GM18907 (cell line): ENCODE results near the gene RAB36.
A peak's percentile ranks its signal among the peaks of the same experiment; 100 is the strongest.
"Not testable (repeated sequence)": the region's sequence is repeated elsewhere in the genome, so short reads cannot be mapped to it uniquely, and the experiment has no call there.

ENCODE experiments used
- ATAC-seq: cut with Tn5 transposase; IDR thresholded peaks from one replicate; pipeline ENCODE4 v1.9.1; 2021; ENCODE audit warnings: mild to moderate bottlenecking, moderate library complexity; ENCODE audit not compliant: unreplicated experiment

Gene RAB36

GRCh38 chr22:23136991-23137390 is 8.3 kb upstream of the RAB36 start:
- not testable (repeated sequence) for ATAC-seq

GRCh38 chr22:23137468-23137867 is 7.8 kb upstream of the RAB36 start:
- ATAC-seq = no peak

GRCh38 chr22:23137905-23138561 is 7.2 kb upstream of the RAB36 start:
- ATAC-seq = peak; percentile 50

GRCh38 chr22:23138584-23139435 is 6.5 kb upstream of the RAB36 start:
- ATAC-seq = no peak

GRCh38 chr22:23140385-23140784 is 4.9 kb upstream of the RAB36 start:
- ATAC-seq = no peak

- no peak for ATAC-seq
Measured at GRCh38 chr22:23142546-23143105, 2.7 kb upstream of the RAB36 start.

GRCh38 chr22:23143119-23143518 is 2.2 kb upstream of the RAB36 start:
- ATAC-seq = no peak

GRCh38 chr22:23144432-23144831 is 845 bp upstream of the RAB36 start:
- ATAC-seq = no peak

- ATAC-seq = no peak
Measured at GRCh38 chr22:23145878-23146470, 697 bp downstream of the RAB36 start.

GRCh38 chr22:23146478-23147205 is 1.4 kb downstream of the RAB36 start:
- ATAC-seq = no peak

- no peak for ATAC-seq
Measured at GRCh38 chr22:23147617-23148387, 2.5 kb downstream of the RAB36 start.

GRCh38 chr22:23149743-23150238 is 4.5 kb downstream of the RAB36 start:
- ATAC-seq = no peak

GRCh38 chr22:23150762-23151161 is 5.5 kb downstream of the RAB36 start:
- no peak for ATAC-seq

- no peak for ATAC-seq
Measured at GRCh38 chr22:23151827-23152226, 6.5 kb downstream of the RAB36 start.

- ATAC-seq = no peak
Measured at GRCh38 chr22:23152238-23153114, 7.2 kb downstream of the RAB36 start.

- ATAC-seq = no peak
Measured at GRCh38 chr22:23153994-23154393, 8.7 kb downstream of the RAB36 start.

- no peak for ATAC-seq
Measured at GRCh38 chr22:23154461-23154860, 9.2 kb downstream of the RAB36 start.

- ATAC-seq = no peak
Measured at GRCh38 chr22:23155143-23155542, 9.9 kb downstream of the RAB36 start.

- ATAC-seq = no peak
Measured at GRCh38 chr22:23155831-23156230, 10.6 kb downstream of the RAB36 start.
